HAP-1 (cell line): ENCODE results near the gene PRPF39.
"Not testable (repeated sequence)": the region's sequence is repeated elsewhere in the genome, so short reads cannot be mapped to it uniquely, and the experiment has no call there.

Source experiments
- DNase-seq, 2 experiments: peaks; one replicate each; pipeline ENCODE4 v3.0.0-alpha.2; 2016 to 2020; ENCODE audit warnings: low spot score in 2 of 2
- H3K27me3 ChIP-seq: fragments of 250-450 bp; sonication (Bioruptor Pico); 2 replicates; pipeline ENCODE4 v1.5.1; 2020; ENCODE audit warnings: low read depth, mild to moderate bottlenecking, moderate library complexity
- H3K36me3 ChIP-seq: fragments of 250-450 bp; sonication (Bioruptor Pico); replicated peaks from 2 replicates; pipeline ENCODE4 v1.5.1; 2020; ENCODE audit warnings: mild to moderate bottlenecking
- H3K4me1 ChIP-seq: fragments of 250-450 bp; sonication (Bioruptor Pico); 2 replicates; pipeline ENCODE4 v1.5.1; 2020; ENCODE audit warnings: mild to moderate bottlenecking
- H3K4me3 ChIP-seq: fragments of 250-450 bp; sonication (Bioruptor Pico); 2 replicates; pipeline ENCODE4 v1.5.1; 2020; ENCODE audit warnings: mild to moderate bottlenecking, moderate library complexity
- H3K9me3 ChIP-seq: fragments of 250-450 bp; sonication (Bioruptor Pico); 2 replicates; pipeline ENCODE4 v1.5.1; 2020; ENCODE audit warnings: mild to moderate bottlenecking, moderate library complexity
- in situ Hi-C: fragments of 300-500 bp; cut with MboI; formaldehyde crosslinking; loops from 3 replicates; pipeline ENCODE4 v1.14.3; 2020; ENCODE audit warnings: low sequenced_read_pairs, inconsistent platforms, mixed read lengths

The PRPF39 gene

DNA sequence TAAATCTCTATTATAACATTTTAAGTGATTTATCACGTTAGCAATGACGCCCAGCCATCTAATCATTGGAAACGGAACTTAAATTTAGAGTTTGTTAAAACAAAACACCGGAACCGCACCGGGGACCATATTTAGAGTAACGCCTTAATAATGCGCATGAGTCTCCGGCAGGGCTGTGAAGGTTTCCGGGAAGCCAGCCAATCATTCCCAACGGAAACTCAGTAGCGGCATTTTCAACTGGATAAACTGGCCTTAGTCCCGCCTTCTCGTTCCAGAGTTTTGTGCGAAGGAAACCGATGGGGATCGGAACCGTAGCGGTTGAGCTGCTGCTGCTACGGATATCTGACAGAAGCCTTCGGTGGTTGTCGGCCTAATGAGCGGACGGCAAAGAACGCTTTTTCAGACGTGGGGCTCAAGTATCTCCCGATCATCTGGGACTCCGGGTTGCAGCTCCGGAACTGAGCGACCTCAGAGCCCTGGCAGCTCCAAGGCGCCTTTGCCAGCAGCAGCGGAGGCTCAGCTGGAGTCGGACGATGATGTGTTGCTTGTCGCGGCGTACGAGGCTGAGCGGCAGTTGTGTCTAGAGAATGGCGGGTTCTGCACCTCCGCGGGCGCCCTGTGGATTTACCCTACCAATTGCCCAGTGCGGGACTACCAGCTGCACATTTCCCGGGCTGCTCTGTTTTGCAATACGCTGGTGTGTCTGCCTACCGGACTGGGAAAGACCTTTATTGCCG, 51.9 kb downstream of the PRPF39 start, which contains the start of gene FANCM:
Gene FANCM, plus strand, starts transcription at position 272 of the 737 bp plus-strand sequence. Its CDS starts 102 bp downstream, at position 374.
- Histone ChIP-seq H3K36me3 (0 out of 2 replicates have a peak, but pooled peaks cover 6% of the 10 kb centered on the region), H3K4me1 (peaks cover 17% of the 10 kb centered on the region), H3K9me3 (no peaks in the 10 kb centered on the region), H3K4me3 (peak within 1 kb of the TSS; percentile 83), H3K27me3 (no peaks in the 10 kb centered on the region)
- peak; percentile 95 for DNase-seq
- in situ Hi-C loops, result no loop called here

- Histone ChIP-seq H3K36me3 (0 out of 2 replicates have a peak, but pooled peaks cover 6% of the 10 kb centered on the region), H3K4me1 (peaks cover 16% of the 10 kb centered on the region), H3K9me3 (no peaks in the 10 kb centered on the region), H3K27me3 (no peaks in the 10 kb centered on the region), H3K4me3 (peak overlapping the region; percentile 83)
- in situ Hi-C loops, result no loop called here
- no peak for DNase-seq
Measured at GRCh38 chr14:45136399-45136798, 52.5 kb downstream of the PRPF39 start.

DNA sequence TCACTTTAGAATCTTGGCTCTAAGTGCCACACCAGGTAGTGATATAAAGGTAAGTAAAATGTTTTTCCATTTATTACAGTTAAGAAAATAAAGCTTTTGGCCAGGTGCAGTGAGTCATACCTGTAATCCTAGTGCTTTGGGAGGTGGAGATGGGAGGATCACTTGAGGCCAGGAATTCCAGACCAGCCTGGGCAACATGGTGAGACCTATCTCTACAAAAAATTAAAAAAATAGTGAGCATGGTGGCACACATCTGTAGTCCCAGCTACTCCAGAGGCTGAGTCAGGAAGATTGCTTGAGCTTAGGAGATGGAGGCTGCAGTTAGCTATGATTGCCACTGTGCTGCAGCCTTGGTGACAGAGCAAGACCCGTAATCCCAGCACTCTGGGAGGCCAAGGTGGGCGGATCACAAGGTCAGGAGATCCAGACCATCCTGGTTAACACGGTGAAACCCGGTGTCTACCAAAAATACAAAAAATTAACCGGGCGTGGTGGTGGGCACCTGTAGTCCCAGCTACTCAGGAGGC, 56.8 kb downstream of the PRPF39 start:
- in situ Hi-C loops, result no loop called here
- Histone ChIP-seq H3K4me1 (peaks cover 9% of the 10 kb centered on the region), H3K27me3 (no peaks in the 10 kb centered on the region), H3K36me3 (peaks cover 7% of the 10 kb centered on the region; the same call in 1 of the 2 replicates), H3K4me3 (no peak overlapping the region), H3K9me3 (no peaks in the 10 kb centered on the region)
- DNase-seq, result no peak

DNA sequence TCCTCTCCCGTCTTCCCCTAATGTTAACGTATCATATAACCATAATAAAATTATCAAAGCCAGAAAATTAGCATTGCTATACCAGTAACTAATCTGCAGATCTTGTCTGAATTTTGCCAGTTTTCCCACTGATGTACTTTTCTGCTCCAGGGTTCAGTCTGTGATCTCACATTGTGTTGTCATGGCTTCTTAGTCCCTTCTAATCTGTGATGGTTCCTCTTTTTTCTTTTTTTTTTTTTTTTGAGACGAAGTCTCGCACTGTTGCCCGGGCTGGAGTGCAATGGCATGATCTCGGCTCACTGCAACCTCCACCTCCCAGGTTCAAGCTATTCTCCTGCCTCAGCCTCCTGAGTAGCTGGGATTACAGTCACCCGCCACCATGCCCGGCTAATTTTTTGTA, 58.2 kb downstream of the PRPF39 start:
- in situ Hi-C loops, H3K9me3 ChIP-seq, H3K27me3 ChIP-seq, H3K4me3 ChIP-seq, H3K4me1 ChIP-seq, H3K36me3 ChIP-seq, DNase-seq: not testable (repeated sequence)

- no peak overlapping the region for H3K4me3 ChIP-seq
- H3K9me3 ChIP-seq, result no peaks in the 10 kb centered on the region
- H3K36me3 ChIP-seq, result peaks cover 7% of the 10 kb centered on the region; the same call in 1 of the 2 replicates
- DNase-seq, result no peak
- H3K4me1 ChIP-seq, result peaks cover 9% of the 10 kb centered on the region
- in situ Hi-C loops, result no loop called here
- no peaks in the 10 kb centered on the region for H3K27me3 ChIP-seq
Measured at GRCh38 chr14:45144658-45145057, 60.7 kb downstream of the PRPF39 start.

DNA sequence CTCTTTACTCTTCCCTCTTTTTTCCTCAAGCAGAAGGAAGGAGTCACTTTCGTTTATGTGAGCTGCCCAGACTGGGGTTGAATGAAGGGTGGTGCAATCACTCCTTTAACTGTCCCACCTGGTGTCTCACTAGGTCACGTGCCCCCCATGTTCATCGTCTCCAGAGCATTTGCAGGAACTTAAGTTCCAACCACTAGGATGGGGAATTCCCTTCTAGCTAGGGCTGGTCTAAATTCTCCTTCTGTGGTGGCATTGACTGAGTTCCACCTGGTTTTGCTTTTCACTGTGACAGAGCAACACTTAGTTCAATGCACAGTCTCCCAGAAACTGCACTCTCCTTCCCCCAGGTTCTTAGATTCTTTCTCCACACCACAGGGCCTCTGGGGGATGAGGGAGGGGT, 61.3 kb downstream of the PRPF39 start:
- Histone ChIP-seq H3K9me3 (no peaks in the 10 kb centered on the region), H3K36me3 (peaks cover 7% of the 10 kb centered on the region; the same call in 1 of the 2 replicates), H3K4me1 (peaks cover 14% of the 10 kb centered on the region), H3K27me3 (no peaks in the 10 kb centered on the region), H3K4me3 (no peak overlapping the region)
- DNase-seq, result no peak
- in situ Hi-C loops, result no loop called here

DNA sequence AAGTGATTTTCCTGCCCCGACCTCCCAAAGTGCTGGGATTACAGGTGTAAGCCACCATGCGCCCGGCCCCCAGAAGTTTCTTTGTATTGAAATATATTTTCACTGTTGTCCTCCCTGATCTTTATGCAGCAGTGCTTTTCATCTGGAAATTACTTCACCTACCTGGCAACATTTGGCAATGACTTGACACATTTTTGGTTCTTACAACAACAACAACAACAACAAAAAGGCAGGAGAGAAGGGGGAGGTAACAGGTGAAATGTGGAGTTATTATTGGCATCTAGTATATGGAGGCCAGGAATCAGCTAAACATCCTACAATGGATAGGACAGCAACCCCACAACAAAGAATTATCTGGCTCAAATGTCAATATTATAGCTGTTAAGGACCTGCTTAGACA, 65.7 kb downstream of the PRPF39 start:
- in situ Hi-C loops, result no loop called here
- H3K36me3 ChIP-seq, result peaks cover 9% of the 10 kb centered on the region
- H3K4me3 ChIP-seq, result no peak overlapping the region
- no peaks in the 10 kb centered on the region for H3K9me3 ChIP-seq
- no peak for DNase-seq
- no peaks in the 10 kb centered on the region for H3K27me3 ChIP-seq
- peaks cover 35% of the 10 kb centered on the region for H3K4me1 ChIP-seq

DNA sequence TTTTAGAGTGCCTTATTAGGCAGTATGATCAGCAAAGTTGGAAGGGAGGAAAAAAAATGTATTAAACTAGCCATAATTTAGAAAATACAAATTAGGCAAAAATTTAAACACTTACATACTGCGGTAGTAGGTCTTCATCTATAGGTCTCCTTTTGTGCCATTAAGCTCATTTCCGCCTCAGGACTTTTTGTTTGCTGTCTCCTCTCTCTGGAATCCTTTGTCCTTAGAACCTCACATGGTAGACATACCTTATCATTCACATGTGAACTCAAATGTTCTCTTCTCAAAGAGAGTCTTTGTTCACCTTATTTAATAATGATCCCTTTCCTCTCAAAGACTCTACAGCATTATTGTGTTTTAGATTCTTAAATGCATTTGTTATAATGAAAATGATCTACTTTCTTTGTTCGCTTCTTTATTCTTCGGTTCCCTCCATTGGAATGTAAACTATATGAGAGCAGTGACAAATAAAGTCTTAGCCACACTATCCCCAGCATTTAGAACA, 66.5 kb downstream of the PRPF39 start:
- H3K4me3 ChIP-seq, result no peak overlapping the region
- H3K27me3 ChIP-seq, result no peaks in the 10 kb centered on the region
- H3K36me3 ChIP-seq, result peaks cover 6% of the 10 kb centered on the region
- DNase-seq, result peak; percentile 69 to 99
- in situ Hi-C loops, result no loop called here
- no peaks in the 10 kb centered on the region for H3K9me3 ChIP-seq
- peaks cover 35% of the 10 kb centered on the region for H3K4me1 ChIP-seq

DNA sequence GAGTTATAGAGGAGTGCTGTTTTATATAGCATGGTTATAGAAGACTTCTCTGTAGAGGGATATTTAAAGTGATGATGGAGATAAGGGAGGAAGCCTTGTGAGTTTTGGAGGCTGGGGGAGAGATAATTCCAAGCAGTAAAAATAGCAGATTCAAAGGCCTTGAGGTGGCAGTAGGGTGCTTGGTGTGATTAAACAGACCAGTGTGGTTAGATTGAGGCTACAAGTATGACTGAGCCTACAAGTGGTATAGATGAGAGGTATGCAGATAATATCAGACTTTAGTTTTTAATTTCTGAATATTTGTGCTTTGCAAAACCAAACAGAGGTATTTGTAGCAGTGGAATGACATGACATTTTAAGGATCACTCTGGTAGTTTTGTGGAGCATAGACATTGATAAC, 72.2 kb downstream of the PRPF39 start:
- in situ Hi-C loops, result no loop called here
- DNase-seq, result no peak
- Histone ChIP-seq H3K4me3 (no peak overlapping the region), H3K4me1 (peaks cover 18% of the 10 kb centered on the region), H3K36me3 (peaks cover 13% of the 10 kb centered on the region), H3K27me3 (no peaks in the 10 kb centered on the region), H3K9me3 (no peaks in the 10 kb centered on the region)
